Urothelium cell line (cell line): ENCODE measurements around the gene DNAH17.

ENCODE experiments used
- DNase-seq: peaks from one replicate; pipeline ENCODE4 v3.0.0; 2011; ENCODE audit warnings: low spot score, mixed read lengths
- FAIRE-seq: peaks from 2 replicates; lab custom pipeline; 2011; peaks lifted over from hg19 to GRCh38; lab: Jason Lieb, UNC

The DNAH17 gene

GRCh38 chr17:78501241-78502036 lies 75.8 kb downstream of the DNAH17 start:
- FAIRE-seq (no peak), DNase-seq (no peak)

- FAIRE-seq, result no peak
These were observed 76.4 kb downstream of the DNAH17 start for GRCh38 chr17:78500806-78501205.

GRCh38 chr17:78499715-78500540 lies 77.3 kb downstream of the DNAH17 start:
- no peak for DNase-seq
- no peak for FAIRE-seq

More at GRCh38 chr17:78500806-78501205, 76.4 kb downstream of the DNAH17 start:
- DNase-seq, result no peak

- FAIRE-seq, result no peak
- DNase-seq, result no peak
These were observed 78.3 kb downstream of the DNAH17 start for GRCh38 chr17:78498848-78499247.

- FAIRE-seq (peak; percentile 63), DNase-seq (peak; percentile 91)
These were observed 80.1 kb downstream of the DNAH17 start for GRCh38 chr17:78497115-78497540.

GRCh38 chr17:78496311-78496710 lies 80.9 kb downstream of the DNAH17 start:
- DNase-seq, result no peak
- FAIRE-seq, result no peak

- no peak for DNase-seq
- FAIRE-seq, result no peak
These were observed 81.6 kb downstream of the DNAH17 start for GRCh38 chr17:78495634-78496033.

GRCh38 chr17:78494696-78495330 lies 82.4 kb downstream of the DNAH17 start:
- DNase-seq (no peak), FAIRE-seq (no peak)

- DNase-seq (no peak), FAIRE-seq (no peak)
These were observed 83.1 kb downstream of the DNAH17 start for GRCh38 chr17:78493853-78494695.

- no peak for DNase-seq
- FAIRE-seq, result no peak
These were observed 83.7 kb downstream of the DNAH17 start for GRCh38 chr17:78493450-78493849.

- no peak for DNase-seq
These were observed 84.9 kb downstream of the DNAH17 start for GRCh38 chr17:78492116-78492799.

GRCh38 chr17:78491236-78492115 lies 85.7 kb downstream of the DNAH17 start:
- FAIRE-seq (no peak), DNase-seq (no peak)

More at GRCh38 chr17:78492116-78492799, 84.9 kb downstream of the DNAH17 start:
- FAIRE-seq, result no peak

- DNase-seq (no peak), FAIRE-seq (no peak)
These were observed 86.5 kb downstream of the DNAH17 start for GRCh38 chr17:78490673-78491072.

GRCh38 chr17:78490156-78490555 lies 87.0 kb downstream of the DNAH17 start:
- no peak for FAIRE-seq

GRCh38 chr17:78488867-78489634 lies 88.1 kb downstream of the DNAH17 start:
- peak; percentile 63 for FAIRE-seq
- no peak for DNase-seq

More at GRCh38 chr17:78490156-78490555, 87.0 kb downstream of the DNAH17 start:
- DNase-seq, result no peak

- FAIRE-seq (no peak), DNase-seq (no peak)
These were observed 89.0 kb downstream of the DNAH17 start for GRCh38 chr17:78488156-78488555.

- FAIRE-seq (no peak), DNase-seq (no peak)
These were observed 90.1 kb downstream of the DNAH17 start for GRCh38 chr17:78486946-78487680.
